ENCODE data around the gene RGMB. TPM values are rescaled to one million over a fixed set of nuclear protein-coding genes. Genes with fewer than 3 reads are reported as not detected.

RGMB gene
- total and polyA plus RNA-seq, 2 of the 13 experiments (the other 11 are each of a cell fraction or from before 2014, with no cell fraction given), result 3.0 to 3.8 TPM

- TF ChIP-seq SP140L (CRISPR knock-in tag; IDR thresholded peaks at IDR 0.05; ENCODE audit: borderline replicate concordance) (no peak), ZNF329 (CRISPR knock-in tag; IDR thresholded peaks at IDR 0.05; ENCODE audit: low read depth) (no peak), JUND (CRISPR knock-in tag; IDR thresholded peaks at IDR 0.05) (no peak), MEIS2 (CRISPR knock-in tag; IDR thresholded peaks at IDR 0.05) (peak; percentile 10; the same call in 1 of the 2 replicates), ZNF253 (CRISPR knock-in tag; IDR thresholded peaks at IDR 0.05; ENCODE audit: borderline replicate concordance) (no peak), ZMYM3 (CRISPR knock-in tag; IDR thresholded peaks at IDR 0.05) (no peak; the same call in 1 of the 2 replicates), RNF219 (CRISPR knock-in tag; IDR thresholded peaks at IDR 0.05) (no peak), ZNF317 (CRISPR knock-in tag; IDR thresholded peaks at IDR 0.05) (peak; percentile 44; the same call in 1 of the 2 replicates), CHD4 (IDR thresholded peaks at IDR 0.05; ENCODE audit: borderline replicate concordance, low read length) (no peak), ZBTB20 (CRISPR knock-in tag; IDR thresholded peaks at IDR 0.05; ENCODE audit: borderline replicate concordance, low read depth) (peak; percentile 91; the same call in 1 of the 2 replicates), ZNF709 (CRISPR knock-in tag; IDR thresholded peaks at IDR 0.05) (peak; percentile 60; the same call in 1 of the 2 replicates), ZNF652 (CRISPR knock-in tag; IDR thresholded peaks at IDR 0.05; ENCODE audit: borderline replicate concordance, low read depth) (no peak), HDAC1 (CRISPR knock-in tag; IDR thresholded peaks at IDR 0.05) (no peak), REXO4 (CRISPR knock-in tag; IDR thresholded peaks at IDR 0.05; ENCODE audit: borderline replicate concordance) (0 out of 2 replicates have a peak, but pooled peaks have one; percentile 14), ZNF569 (CRISPR knock-in tag; IDR thresholded peaks at IDR 0.05; ENCODE audit: borderline replicate concordance) (no peak; the same call in 1 of the 2 replicates), IKZF5 (CRISPR knock-in tag; IDR thresholded peaks at IDR 0.05) (peak; percentile 72; the same call in 1 of the 2 replicates), ZNF567 (CRISPR knock-in tag; IDR thresholded peaks at IDR 0.05; ENCODE audit: borderline replicate concordance) (0 out of 2 replicates have a peak, but pooled peaks have one; percentile 33), NFKBIZ (CRISPR knock-in tag; IDR thresholded peaks at IDR 0.05) (0 out of 2 replicates have a peak, but pooled peaks have one; percentile 45), MYPOP (CRISPR knock-in tag; IDR thresholded peaks at IDR 0.05) (peak; percentile 50; the same call in 1 of the 2 replicates), KMT2A (CRISPR knock-in tag; IDR thresholded peaks at IDR 0.05) (no peak), ZNF432 (CRISPR knock-in tag; IDR thresholded peaks at IDR 0.05; ENCODE audit: borderline replicate concordance) (no peak), ZBTB3 (CRISPR knock-in tag; IDR thresholded peaks at IDR 0.05; ENCODE audit: borderline replicate concordance, low read depth) (no peak), SALL2 (CRISPR knock-in tag; IDR thresholded peaks at IDR 0.05) (no peak), MYNN (CRISPR knock-in tag; IDR thresholded peaks at IDR 0.05; ENCODE audit: low read depth) (peak; percentile 76; the same call in 1 of the 2 replicates), ZNF280B (CRISPR knock-in tag; IDR thresholded peaks at IDR 0.05; ENCODE audit: borderline replicate concordance) (no peak; the same call in 1 of the 2 replicates)
Measured at GRCh38 chr5:98773214-98773463, 324 bp upstream of the RGMB start (continued).

Data from HepG2 (cell line).